Raji (cell line): Measurements from ENCODE around the gene KRTAP5-11.

ENCODE experiments used
- POLR2A ChIP-seq: IDR thresholded peaks from 2 replicates; pipeline ENCODE4 v1.6.1; 2011; ENCODE audit warnings: low read depth, low read length, control low read depth; ENCODE audit not compliant: insufficient read depth

The KRTAP5-11 gene

GRCh38 chr11:71537537-71537936 is 45.1 kb downstream of the KRTAP5-11 start:
- no peak for TF ChIP-seq POLR2A

- no peak for TF ChIP-seq POLR2A
Observed at GRCh38 chr11:71535825-71536224, 46.9 kb downstream of the KRTAP5-11 start.

- TF ChIP-seq POLR2A: no peak
Observed at GRCh38 chr11:71532036-71532610, 50.6 kb downstream of the KRTAP5-11 start.
